GM18868 (cell line): ENCODE results near the gene UBASH3A.

Experiments used
- ATAC-seq: cut with Tn5 transposase; IDR thresholded peaks from one replicate; pipeline ENCODE4 v1.9.1; 2021; ENCODE audit warnings: mild to moderate bottlenecking, moderate library complexity; ENCODE audit not compliant: unreplicated experiment

The UBASH3A gene

DNA sequence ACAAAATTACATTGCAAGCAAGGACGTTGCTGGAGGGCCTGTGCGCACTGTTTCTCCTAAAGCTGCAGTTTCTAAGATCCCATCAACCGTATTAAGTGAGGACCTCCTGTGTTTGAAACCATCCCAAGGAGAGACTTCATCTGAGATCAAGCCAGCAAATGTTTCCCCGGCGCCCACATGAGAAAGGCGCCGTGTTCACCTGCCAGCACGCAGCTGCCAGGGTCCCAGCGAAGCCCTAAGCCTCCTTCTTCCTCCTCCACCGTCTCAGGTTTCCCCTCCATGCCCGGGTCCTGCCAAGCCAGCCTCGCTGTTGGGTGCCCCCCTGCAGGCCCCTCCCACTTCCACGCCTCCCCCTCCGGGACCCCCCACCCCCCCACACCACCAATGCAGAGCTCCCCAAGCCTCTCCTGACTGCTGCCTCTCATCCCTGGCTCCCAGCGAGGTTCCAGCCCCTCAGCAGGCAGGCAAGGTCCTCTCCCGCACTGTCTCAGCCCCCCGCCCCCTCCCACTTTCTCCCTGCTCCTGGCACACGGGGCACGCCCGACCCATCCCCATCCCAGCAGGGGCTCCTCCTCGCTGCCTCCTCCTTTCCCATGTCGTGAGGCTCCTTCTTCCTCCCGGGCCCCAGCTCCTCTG lies 28.7 kb upstream of the UBASH3A start:
- no peak for ATAC-seq

DNA sequence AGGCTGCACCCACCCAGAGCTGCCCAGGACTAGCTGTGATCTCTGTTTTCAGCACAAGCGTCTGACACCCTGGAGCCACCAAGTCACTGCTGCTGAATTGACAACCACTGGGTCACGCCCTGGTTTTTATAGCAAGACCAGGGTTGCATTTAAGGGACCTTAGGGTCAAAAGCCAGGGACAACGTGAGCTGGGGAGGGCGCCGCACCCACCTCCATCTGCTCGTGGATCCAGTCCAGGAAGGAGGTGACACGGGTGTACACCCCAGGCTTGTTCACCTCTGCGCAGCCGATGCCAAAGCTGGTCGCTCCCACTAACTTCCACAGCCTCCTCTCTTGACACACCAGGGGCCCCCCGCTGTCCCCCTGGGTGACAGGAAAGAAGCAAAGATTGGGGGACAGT lies 28.2 kb upstream of the UBASH3A start:
- no peak for ATAC-seq

DNA sequence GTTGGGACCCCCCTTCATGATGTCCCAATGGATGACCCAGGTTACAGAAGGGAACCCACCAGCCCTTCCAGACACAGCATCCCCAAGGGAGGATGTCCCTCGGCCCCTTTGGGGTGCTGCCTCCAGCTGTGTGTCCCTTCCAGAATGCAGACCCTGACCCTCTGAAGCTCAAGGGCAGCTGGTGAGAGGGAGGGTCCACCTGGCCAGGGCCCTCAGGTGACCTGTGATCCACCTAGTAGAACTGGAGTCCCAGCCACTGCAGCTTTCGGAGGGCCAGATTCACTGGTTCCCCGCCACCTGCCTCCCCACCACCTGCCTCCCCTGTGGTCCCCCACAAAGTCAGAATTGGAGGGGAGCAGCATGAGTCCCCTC lies 27.8 kb upstream of the UBASH3A start:
- ATAC-seq = no peak

DNA sequence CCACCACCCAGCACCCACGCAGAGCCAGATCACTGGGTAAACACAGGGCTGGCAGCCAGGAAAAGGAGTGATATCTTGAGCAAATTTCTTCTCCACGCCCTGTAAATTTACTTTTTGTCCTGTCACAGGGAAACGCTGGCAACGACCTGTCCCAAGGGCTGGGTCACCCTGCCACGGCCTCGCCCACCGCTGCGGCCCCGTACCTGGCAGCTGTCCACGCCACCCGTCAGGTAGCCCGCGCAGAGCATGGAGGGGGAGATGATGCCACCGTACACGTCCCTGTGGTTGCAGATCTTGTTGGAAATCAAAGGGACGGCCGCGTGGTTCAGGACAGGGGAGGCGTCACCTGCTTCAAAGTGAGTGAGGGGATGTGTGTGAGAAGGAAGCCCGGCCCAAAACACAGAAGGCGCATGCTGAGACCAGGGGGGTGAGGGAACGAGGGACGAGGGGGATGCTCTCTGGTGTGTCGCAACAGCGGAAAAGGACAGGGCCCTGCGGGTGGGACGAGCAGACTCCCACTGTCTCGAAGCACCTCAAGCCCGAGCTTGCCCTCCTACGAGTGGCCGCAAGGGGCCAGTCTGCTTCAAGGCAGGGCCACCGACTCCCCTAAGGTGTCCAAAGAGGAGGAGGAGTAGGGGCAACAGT lies 27.2 kb upstream of the UBASH3A start:
- no peak for ATAC-seq

DNA sequence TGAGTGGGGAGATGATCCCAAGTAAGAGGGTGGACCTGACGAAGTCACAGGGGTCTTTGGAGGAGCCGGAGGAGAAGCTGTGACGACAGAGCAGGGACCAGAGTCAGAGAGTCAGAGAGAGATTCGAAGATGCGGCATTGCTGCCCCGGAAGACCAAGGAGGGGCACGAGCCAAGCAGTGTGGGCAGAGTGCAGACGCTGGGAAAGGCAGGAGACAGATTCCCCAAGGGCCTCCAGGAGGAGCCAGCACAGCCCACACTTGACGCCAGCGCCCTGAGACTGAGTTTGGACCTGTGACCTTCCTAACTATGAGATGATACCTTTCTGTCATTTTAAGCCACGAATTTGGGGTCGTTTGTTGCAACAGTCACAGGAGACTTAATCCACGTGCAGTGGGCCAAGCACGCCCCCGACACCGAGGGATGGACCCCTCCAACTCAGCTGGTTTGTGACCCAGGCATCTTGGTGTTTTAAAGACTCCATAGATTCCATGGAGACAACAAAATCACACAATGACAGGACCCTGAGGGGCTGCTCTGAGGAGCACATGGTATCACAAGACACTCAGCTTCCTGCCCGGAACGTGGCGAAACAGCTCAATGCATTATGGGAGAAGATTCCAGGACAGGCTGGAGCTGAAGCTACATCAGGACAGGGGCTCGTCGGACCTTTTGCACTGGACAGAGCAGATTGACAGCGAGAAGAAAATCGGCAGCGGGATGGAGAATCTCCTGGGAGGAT lies 26.3 kb upstream of the UBASH3A start:
- no peak for ATAC-seq

DNA sequence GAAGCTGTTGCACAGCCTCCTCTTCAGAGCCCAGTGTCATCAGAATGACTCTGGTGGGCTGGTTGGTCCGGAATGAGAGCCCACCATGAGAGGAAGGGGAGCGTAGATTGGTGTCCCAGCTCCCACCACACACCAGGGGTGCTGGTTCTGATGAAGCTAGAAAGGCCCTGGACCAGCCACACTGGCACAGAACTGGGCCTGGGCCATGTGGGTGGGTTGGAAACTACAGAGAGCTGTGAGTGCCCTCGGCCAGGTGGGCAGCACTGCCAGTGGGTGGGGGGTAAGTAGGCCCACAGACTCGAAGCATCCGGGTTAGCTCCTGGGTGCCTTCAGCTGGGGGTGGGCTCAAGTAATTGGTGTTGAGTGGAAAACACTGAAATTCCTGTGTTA lies 25.8 kb upstream of the UBASH3A start:
- no peak for ATAC-seq

DNA sequence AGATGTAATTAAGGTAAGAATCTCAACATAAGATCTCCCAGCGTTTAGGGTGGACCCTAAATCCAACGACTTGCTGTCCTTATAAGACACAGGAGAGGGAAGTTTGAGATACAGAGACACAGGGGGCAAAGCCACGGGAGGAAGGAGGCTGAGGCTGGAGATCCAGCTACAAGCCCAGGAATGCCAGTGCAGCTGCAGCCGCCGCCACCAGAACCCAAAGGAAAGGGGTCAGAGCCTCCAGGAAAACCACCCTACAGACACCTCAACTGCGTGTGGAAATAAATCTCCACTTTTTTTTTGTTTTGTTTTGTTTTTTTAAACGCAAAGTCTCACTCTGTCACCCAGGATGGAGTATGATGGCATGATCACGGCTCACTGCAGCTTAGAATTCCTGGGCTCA lies 25.3 kb upstream of the UBASH3A start:
- ATAC-seq = no peak

DNA sequence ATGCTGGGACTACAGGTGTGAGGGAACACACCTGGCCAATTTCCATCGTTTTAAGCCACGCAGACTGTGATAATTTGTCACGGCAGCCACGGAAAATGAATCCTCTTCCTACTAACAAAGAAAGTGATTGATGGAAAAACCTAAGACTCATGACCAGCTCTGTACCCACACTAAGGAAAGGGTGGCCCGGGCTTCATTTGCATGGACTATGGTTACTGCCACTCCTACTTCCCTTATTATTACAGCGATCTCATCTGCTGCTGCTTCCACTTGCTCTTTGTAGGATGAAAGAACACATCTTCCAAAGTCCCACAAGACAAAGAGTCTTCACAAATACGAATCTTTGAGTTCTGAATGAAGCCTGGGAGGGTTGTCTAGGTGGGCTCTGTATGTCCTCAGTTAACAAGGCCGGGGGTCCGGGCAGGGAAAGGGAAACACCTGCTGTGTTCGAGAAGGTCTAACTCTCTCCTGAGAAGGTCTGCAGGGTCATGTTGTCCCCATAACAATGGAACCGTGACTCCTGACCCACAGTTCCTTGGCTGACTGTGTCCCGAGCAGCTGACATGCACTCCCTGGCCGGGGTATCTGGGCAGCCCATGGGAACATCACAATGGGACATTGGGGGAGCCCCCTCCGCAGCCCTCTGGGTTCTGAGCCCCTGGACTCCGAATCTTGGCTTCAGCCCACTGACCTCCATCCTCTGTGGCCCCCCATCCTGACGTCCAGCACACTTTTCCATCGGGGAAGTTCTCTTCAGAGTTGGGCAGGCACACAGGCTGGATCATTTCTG lies 24.1 kb upstream of the UBASH3A start:
- ATAC-seq = no peak

DNA sequence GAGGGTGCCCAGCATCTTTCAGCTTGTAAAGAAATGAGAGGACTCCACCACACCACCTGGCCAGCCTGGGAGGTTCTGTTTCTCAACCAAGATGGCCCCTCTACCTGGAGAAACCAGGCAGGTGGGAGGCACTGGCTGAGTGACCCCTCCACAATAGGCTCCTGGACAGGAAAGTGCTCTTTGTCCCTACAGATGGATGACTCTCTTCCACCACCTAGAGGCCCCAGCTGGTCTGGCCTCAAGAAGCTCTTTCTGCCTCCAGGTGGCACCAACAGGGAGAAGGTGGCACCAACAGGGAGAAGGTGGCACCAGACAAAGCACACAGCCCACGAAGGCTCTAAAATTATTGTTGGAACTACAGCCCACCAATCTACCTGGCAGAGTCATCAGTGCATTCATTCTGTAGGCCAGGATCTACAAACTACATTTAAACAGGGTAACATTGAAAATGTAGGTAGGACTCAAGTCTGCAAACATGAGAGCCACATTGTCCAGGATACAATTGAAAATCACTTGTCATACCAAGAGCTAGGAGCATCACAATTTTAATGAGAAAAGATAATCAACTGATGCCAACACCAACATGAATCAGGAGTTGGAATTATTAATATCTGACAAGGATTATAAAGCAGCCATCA lies 22.2 kb upstream of the UBASH3A start:
- ATAC-seq = no peak

DNA sequence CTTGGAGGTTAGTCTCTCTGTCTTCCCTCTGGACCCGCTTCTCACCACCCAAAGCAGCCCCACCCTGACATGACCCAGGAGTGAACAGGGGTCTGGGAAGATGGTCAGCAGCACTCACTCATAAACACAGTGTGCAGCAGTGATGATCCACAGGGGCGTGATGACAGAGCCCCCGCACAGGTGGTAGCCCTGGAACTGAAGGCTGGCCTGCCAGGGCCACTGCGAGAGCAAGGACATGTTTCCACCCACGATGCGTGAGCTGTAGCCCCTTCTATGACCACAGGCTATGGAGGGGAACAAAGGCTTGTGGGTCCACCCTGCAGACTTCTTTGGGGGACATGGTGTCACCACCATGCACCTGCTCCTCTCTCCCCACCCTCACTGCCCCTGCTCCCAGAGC lies 20.8 kb upstream of the UBASH3A start:
- no peak for ATAC-seq

- ATAC-seq = no peak
These were observed 20.4 kb upstream of the UBASH3A start for GRCh38 chr21:42383331-42383730.

- no peak for ATAC-seq
These were observed 19.4 kb upstream of the UBASH3A start for GRCh38 chr21:42384156-42384945.

- ATAC-seq = no peak
These were observed 18.7 kb upstream of the UBASH3A start for GRCh38 chr21:42384989-42385388.

GRCh38 chr21:42385619-42386018 lies 18.1 kb upstream of the UBASH3A start:
- ATAC-seq = no peak

DNA sequence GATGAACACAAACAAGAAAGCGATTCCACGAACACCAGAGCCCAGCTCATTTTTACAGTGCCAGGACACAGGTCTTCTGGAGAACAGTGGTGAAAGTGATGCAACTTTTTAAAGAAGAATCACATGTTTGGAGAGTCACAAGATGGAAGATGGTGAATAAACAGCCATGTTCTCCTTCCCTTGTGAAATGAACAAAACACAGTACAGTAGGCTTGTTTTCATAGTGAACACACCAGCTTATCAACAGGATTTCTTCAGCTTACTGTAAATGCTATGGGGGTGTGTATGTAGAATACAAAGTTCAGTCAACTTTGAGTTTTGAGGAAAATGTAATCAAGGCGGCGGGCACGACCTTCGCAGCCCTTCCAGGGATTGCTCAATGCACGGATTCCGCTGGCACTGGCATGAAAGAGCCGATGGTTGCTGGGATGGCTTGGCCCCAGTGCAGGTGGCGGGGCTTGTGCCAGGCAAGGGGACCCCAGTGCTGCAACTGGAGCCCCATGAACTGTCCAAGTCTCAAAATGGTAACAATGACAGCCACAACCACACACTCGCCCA lies 17.6 kb upstream of the UBASH3A start:
- ATAC-seq = no peak

DNA sequence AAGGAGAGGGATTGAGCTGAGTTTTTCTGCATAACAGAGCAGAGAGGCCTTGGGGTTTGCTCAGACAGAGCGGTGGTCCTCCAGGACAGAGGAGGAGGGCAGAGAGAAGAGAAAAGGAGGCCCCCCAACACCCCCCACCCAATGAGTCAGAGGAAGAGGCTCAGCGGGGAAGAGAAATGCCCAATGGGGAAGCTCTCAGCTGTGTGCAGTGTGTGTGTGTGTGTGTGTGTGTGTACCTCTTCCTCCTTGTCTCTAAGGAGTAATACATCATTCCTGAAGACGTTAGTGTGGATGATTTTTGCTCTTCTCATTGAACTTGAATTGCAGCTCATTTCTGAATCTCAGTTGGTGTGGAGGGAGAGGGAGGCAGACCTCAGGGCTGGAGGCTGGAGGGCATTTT lies 16.5 kb upstream of the UBASH3A start:
- ATAC-seq = no peak

DNA sequence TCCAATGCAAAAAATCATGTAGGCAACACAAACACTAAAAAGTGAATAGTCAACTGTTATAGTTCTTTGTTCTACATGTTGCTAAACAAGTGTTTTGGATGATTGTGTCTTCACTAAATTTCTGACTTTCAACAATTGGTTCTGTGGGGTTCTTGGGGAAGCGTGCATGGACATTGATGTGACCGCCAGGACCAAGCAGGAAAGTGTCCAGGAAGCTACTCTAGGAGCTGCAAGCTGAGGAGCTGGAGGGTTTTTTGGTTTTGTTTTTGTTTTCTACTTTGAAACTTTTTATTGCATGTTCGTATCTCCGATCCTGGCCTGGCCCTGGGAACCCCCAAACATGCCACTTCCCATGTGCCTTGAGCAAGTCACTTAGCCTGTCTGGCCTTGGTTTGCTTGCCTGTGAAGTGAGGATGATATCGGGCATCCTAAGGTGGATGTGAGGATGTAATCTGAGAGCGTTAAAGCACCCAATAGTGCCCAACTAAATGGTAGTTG lies 15.8 kb upstream of the UBASH3A start:
- ATAC-seq = no peak

GRCh38 chr21:42388740-42389448 lies 14.8 kb upstream of the UBASH3A start:
- no peak for ATAC-seq

- no peak for ATAC-seq
These were observed 14.3 kb upstream of the UBASH3A start for GRCh38 chr21:42389449-42389835.
